Nephron (organoid): ENCODE data around the gene ZNF628.

Source experiments
- H3K27ac Mint-ChIP-seq, 3 experiments: 2 replicates each; pipeline ENCODE4 v1.8.0; 2020; ENCODE audit warnings: mixed read lengths in 3 of 3, mild to moderate bottlenecking in 2 of 3, moderate library complexity in 1 of 3
- H3K27me3 Mint-ChIP-seq: 2 replicates; pipeline ENCODE4 v1.8.0; 2021; ENCODE audit warnings: low read depth, mild to moderate bottlenecking, moderate library complexity, mixed read lengths
- H3K36me3 Mint-ChIP-seq: 2 replicates; pipeline ENCODE4 v1.8.0; 2020; ENCODE audit warnings: low read depth, mixed read lengths
- H3K4me1 Mint-ChIP-seq: 2 replicates; pipeline ENCODE4 v1.8.0; 2020; ENCODE audit warnings: mixed read lengths
- H3K4me3 Mint-ChIP-seq, 3 experiments: 2 replicates each; pipeline ENCODE4 v1.8.0; 2020; ENCODE audit warnings: mild to moderate bottlenecking in 3 of 3, mixed read lengths in 3 of 3, moderate library complexity in 2 of 3
- H3K9me3 Mint-ChIP-seq: 2 replicates; pipeline ENCODE4 v1.8.0; 2020; ENCODE audit warnings: mixed read lengths
- CTCF ChIP-seq, 3 experiments: fragments of 200-600 bp; sonication (generic); IDR thresholded peaks; one replicate each; pipeline ENCODE4 v1.5.0; 2021; ENCODE audit warnings: antibody characterized with exemption in 3 of 3; ENCODE audit not compliant: unreplicated experiment in 3 of 3

Gene ZNF628

GRCh38 chr19:55472463-55472862 lies 4.0 kb upstream of the ZNF628 start:
- Mint-ChIP-seq H3K9me3 (no peaks in the 10 kb centered on the region), H3K36me3 (no peaks in the 10 kb centered on the region), H3K4me1 (peaks cover 24% of the 10 kb centered on the region), H3K27ac (no peak overlapping the region), H3K27me3 (peaks cover 8% of the 10 kb centered on the region), H3K4me3 (no peak overlapping the region)
- TF ChIP-seq CTCF (IDR thresholded peaks at IDR 0.05; ENCODE audit: unreplicated experiment in 3 of 3) = no peak

DNA sequence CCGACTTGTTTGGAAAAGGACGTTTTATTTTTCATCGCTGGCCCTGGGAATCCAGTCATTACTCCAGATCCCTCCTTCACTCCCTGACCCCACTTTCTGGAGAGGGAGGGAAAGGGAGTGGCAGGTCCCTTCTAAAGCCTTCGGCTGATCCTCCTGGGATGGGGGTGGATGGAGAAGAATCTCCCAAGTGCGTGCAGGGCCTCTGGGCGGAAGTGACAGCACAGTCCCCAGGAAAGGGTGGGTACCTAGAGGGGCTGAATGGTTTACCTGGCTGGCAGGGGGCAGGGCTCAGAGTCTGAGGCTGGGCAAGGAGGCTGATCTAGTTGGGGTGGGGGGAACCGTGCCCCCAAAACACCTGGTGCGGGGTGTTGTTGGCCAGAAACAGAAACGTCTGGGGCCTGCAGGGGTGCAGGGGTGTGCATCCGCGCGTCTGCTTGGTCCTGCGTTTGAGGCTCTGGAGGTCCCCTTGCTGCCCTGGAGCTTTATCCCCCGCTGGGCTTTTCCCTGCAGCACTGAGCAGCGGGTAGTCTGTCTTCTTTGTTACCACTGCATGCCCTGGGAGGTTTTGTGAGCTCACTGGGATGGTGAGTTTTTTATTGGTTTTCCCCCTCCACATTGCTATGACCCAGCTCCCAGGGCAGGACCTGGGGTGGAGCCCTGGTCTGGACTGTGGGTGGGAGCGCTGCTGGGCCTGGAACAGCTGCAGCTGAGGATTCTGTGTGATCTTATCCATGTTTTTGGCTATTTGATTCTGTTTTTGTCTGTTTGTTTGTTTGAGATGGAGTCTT lies 3.0 kb upstream of the ZNF628 start:
- Mint-ChIP-seq H3K9me3 (no peaks in the 10 kb centered on the region), H3K27ac (peak overlapping the region; percentile 94 to 99 (median 99)), H3K27me3 (peaks cover 8% of the 10 kb centered on the region), H3K4me1 (peaks cover 30% of the 10 kb centered on the region), H3K36me3 (no peaks in the 10 kb centered on the region), H3K4me3 (peak overlapping the region; percentile 13 to 43 (median 29))
- TF ChIP-seq CTCF (IDR thresholded peaks at IDR 0.05; ENCODE audit: unreplicated experiment in 3 of 3) = no peak

GRCh38 chr19:55474269-55475265 lies 1.9 kb upstream of the ZNF628 start:
- H3K4me3 Mint-ChIP-seq = peak overlapping the region; percentile 69 to 92 (median 92)
- H3K27me3 Mint-ChIP-seq = peaks cover 8% of the 10 kb centered on the region
- H3K27ac Mint-ChIP-seq = peak overlapping the region; percentile 94 to 99 (median 99)
- H3K36me3 Mint-ChIP-seq = peaks cover under 1% of the 10 kb centered on the region
- no peak for TF ChIP-seq CTCF (IDR thresholded peaks at IDR 0.05; ENCODE audit: unreplicated experiment in 3 of 3)
- H3K4me1 Mint-ChIP-seq = peaks cover 42% of the 10 kb centered on the region
- H3K9me3 Mint-ChIP-seq = no peaks in the 10 kb centered on the region

DNA sequence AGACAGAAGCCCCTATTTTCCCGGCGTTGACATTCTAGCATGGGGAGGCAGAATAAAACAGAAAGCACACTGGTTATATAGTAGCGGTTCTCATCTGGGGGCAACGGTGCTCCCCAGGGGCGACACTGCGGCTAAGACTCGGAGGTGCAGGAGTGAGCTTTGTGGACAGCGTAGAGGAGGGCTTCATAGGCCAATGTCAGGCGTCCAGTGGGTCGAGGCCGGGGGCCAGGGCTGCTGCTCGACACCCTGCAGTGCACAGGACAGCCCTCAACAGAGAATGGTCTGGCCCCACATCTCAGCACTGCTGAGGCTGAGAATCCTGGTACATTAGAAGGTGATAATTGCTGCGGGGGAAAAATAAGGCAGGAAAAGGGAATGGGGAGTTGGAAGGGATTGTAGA lies 1.5 kb downstream of the ZNF628 start:
- H3K27me3 Mint-ChIP-seq = peaks cover 8% of the 10 kb centered on the region
- H3K4me1 Mint-ChIP-seq = peaks cover 41% of the 10 kb centered on the region
- peak overlapping the region; percentile 80 to 99 (median 81) for H3K27ac Mint-ChIP-seq
- no peak for TF ChIP-seq CTCF (IDR thresholded peaks at IDR 0.05; ENCODE audit: unreplicated experiment in 3 of 3)
- peak overlapping the region; percentile 73 to 96 (median 92) for H3K4me3 Mint-ChIP-seq
- peaks cover 5% of the 10 kb centered on the region for H3K36me3 Mint-ChIP-seq
- H3K9me3 Mint-ChIP-seq = no peaks in the 10 kb centered on the region

DNA sequence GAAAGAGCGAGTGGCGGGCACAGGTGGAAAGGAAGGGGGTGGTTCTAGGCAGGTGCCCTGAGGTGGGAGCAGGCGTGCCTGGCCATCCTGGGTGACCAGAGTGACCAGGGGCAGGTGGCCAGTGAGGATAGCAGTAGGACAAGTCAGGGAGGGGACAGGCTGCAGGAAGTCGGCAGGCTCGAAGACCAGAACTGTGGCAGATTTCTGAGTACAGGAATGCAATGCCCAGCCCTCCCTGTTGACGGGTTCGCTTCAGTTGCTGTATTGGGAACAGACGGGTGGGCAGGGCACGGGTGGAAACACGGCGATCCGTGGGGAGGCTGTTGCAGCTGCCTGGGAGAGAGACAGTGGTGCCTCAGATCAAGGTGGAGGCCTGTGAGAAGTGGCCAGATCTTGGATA lies 1.9 kb downstream of the ZNF628 start:
- peak overlapping the region; percentile 80 to 99 (median 81) for H3K27ac Mint-ChIP-seq
- peaks cover 4% of the 10 kb centered on the region for H3K27me3 Mint-ChIP-seq
- peaks cover 38% of the 10 kb centered on the region for H3K4me1 Mint-ChIP-seq
- TF ChIP-seq CTCF (IDR thresholded peaks at IDR 0.05; ENCODE audit: unreplicated experiment in 3 of 3) = no peak
- H3K4me3 Mint-ChIP-seq = peak overlapping the region; percentile 73 to 96 (median 92)
- peaks cover 5% of the 10 kb centered on the region for H3K36me3 Mint-ChIP-seq
- no peaks in the 10 kb centered on the region for H3K9me3 Mint-ChIP-seq
